Measurements from ENCODE around the gene PSMD11. TPM values are rescaled to one million over a fixed set of nuclear protein-coding genes. Genes with fewer than 3 reads are reported as not detected.
A peak's percentile ranks its signal among the peaks of the same experiment; 100 is the strongest.

The PSMD11 gene
- total RNA-seq, 4 donors from 2014 or later, result 33.2 to 74.3 (median 52.5) TPM

- no peak for TF ChIP-seq POLR2A (IDR thresholded peaks at IDR 0.05)
- H3K27ac ChIP-seq, result peak overlapping the region in 2 of 4 donors; percentile 48 to 82
- peaks cover 0 to 28% (median 11%) of the 10 kb centered on the region in 4 donors for H3K4me1 ChIP-seq
- DNase-seq, result peak in 1 of 3 donors; percentile 35
- H3K9me3 ChIP-seq, result no peaks in the 10 kb centered on the region
- peaks cover 0 to 5% (median 0%) of the 10 kb centered on the region in 3 donors for H3K36me3 ChIP-seq
- H3K4me3 ChIP-seq, result peak overlapping the region; percentile 5 to 84 (median 12)
- no peaks in the 10 kb centered on the region for H3K27me3 ChIP-seq
Observed at GRCh38 chr17:32490101-32490482, 45.8 kb downstream of the PSMD11 start.

GRCh38 chr17:32491371-32492263 is 47.3 kb downstream of the PSMD11 start:
- no peaks in the 10 kb centered on the region for H3K27me3 ChIP-seq
- peaks cover 0 to 5% (median 0%) of the 10 kb centered on the region in 3 donors for H3K36me3 ChIP-seq
- TF ChIP-seq CTCF (IDR thresholded peaks at IDR 0.05), result no peak
- no peak for TF ChIP-seq POLR2A (IDR thresholded peaks at IDR 0.05)
- H3K27ac ChIP-seq, result peak overlapping the region in 3 of 4 donors; percentile 22 to 74 (median 28)
- H3K4me3 ChIP-seq, result no peak overlapping the region
- H3K4me1 ChIP-seq, result peaks cover 0 to 24% (median 9%) of the 10 kb centered on the region in 4 donors
- H3K9me3 ChIP-seq, result no peaks in the 10 kb centered on the region
- peak; percentile 46 to 78 (median 74) for DNase-seq

- Histone ChIP-seq H3K27ac (peak overlapping the region in 3 of 4 donors; percentile 22 to 74 (median 28)), H3K9me3 (no peaks in the 10 kb centered on the region), H3K36me3 (peaks cover 0 to 5% (median 0%) of the 10 kb centered on the region in 3 donors), H3K27me3 (no peaks in the 10 kb centered on the region), H3K4me3 (no peak overlapping the region), H3K4me1 (peaks cover 0 to 24% (median 9%) of the 10 kb centered on the region in 4 donors)
- DNase-seq, result no peak
- TF ChIP-seq POLR2A (IDR thresholded peaks at IDR 0.05), result no peak
- TF ChIP-seq CTCF (IDR thresholded peaks at IDR 0.05), result no peak
Observed at GRCh38 chr17:32492264-32492589, 47.9 kb downstream of the PSMD11 start.

- no peaks in the 10 kb centered on the region for H3K9me3 ChIP-seq
- H3K36me3 ChIP-seq, result peaks cover 0 to 5% (median 0%) of the 10 kb centered on the region in 3 donors
- peak overlapping the region in 1 of 4 donors; percentile 74 for H3K27ac ChIP-seq
- TF ChIP-seq POLR2A (IDR thresholded peaks at IDR 0.05), result no peak
- TF ChIP-seq CTCF (IDR thresholded peaks at IDR 0.05), result no peak
- DNase-seq, result peak in 2 of 3 donors; percentile 30 to 37
- H3K4me3 ChIP-seq, result no peak overlapping the region
- H3K4me1 ChIP-seq, result peaks cover 0 to 24% (median 9%) of the 10 kb centered on the region in 4 donors
- no peaks in the 10 kb centered on the region for H3K27me3 ChIP-seq
Observed at GRCh38 chr17:32492648-32493289, 48.5 kb downstream of the PSMD11 start.

GRCh38 chr17:32493571-32493970 is 49.3 kb downstream of the PSMD11 start:
- Histone ChIP-seq H3K4me3 (no peak overlapping the region), H3K4me1 (peaks cover 0 to 24% (median 9%) of the 10 kb centered on the region in 4 donors), H3K27me3 (no peaks in the 10 kb centered on the region), H3K27ac (peak overlapping the region in 1 of 4 donors; percentile 74), H3K9me3 (no peaks in the 10 kb centered on the region), H3K36me3 (peaks cover 0 to 5% (median 0%) of the 10 kb centered on the region in 3 donors)
- TF ChIP-seq CTCF (IDR thresholded peaks at IDR 0.05), result no peak
- no peak for TF ChIP-seq POLR2A (IDR thresholded peaks at IDR 0.05)
- DNase-seq, result peak in 1 of 3 donors; percentile 37
